Measurements from ENCODE around the gene FAAH.

The FAAH gene

GRCh38 chr1:46372431-46372830, 21.7 kb upstream of the FAAH start:
- POLR2A ChIA-PET, result no interaction called here
- Histone ChIP-seq H3K27ac (ENCODE audit: insufficient read depth in 1 of 2, low read depth in 1 of 2, low read length in 2 of 2, poor library complexity in 1 of 2, severe bottlenecking in 2 of 2) (no peak overlapping the region), H3K9me3 (ENCODE audit: control extremely low read depth in 1 of 5, control insufficient read depth in 4 of 5, insufficient read depth in 2 of 5, low read depth in 1 of 5, low read length in 4 of 5) (no peaks in the 10 kb centered on the region), H3K4me1 (ENCODE audit: control extremely low read depth in 1 of 4, control insufficient read depth in 4 of 4, insufficient read depth in 4 of 4, low read length in 3 of 4) (peaks cover 0 to 18% (median 0%) of the 10 kb centered on the region in 4 experiments), H3K4me3 (ENCODE audit: control insufficient read depth in 1 of 7, extremely low read depth in 1 of 7, insufficient read depth in 4 of 7, low read depth in 2 of 7, low read length in 6 of 7) (no peak overlapping the region), H3K36me3 (ENCODE audit: control insufficient read depth in 4 of 4, insufficient read depth in 4 of 4, low read length in 3 of 4) (peaks cover 2 to 13% (median 3%) of the 10 kb centered on the region in 4 experiments), H3K27me3 (replicated peaks in 2 of 5; ENCODE audit: control insufficient read depth in 4 of 5, insufficient read depth in 5 of 5, low read length in 4 of 5) (no peaks in the 10 kb centered on the region)
- no peak for DNase-seq
- CTCF ChIA-PET, result interaction anchor here (1.2 kb wide), 1 partner anchor 21 kb away, joined by 3 read pairs; no protein-coding TSS in a partner anchor
- WGBS (ENCODE audit: insufficient coverage), result 100% methylated on average over 1 of the region's 1 CpG

- no peak for DNase-seq
- CTCF ChIA-PET, result interaction anchor here (0.7 kb wide), 1 partner anchor 21 kb away, joined by 3 read pairs; no protein-coding TSS in a partner anchor
- H3K9me3 ChIP-seq (ENCODE audit: control extremely low read depth in 1 of 5, control insufficient read depth in 4 of 5, insufficient read depth in 2 of 5, low read depth in 1 of 5, low read length in 4 of 5), result peaks cover 0 to 8% (median 4%) of the 10 kb centered on the region in 5 experiments
These were observed 14.1 kb upstream of the FAAH start for GRCh38 chr1:46379996-46380395.

GRCh38 chr1:46380508-46380907, 13.6 kb upstream of the FAAH start:
- CTCF ChIA-PET, result interaction anchor here (0.7 kb wide), 1 partner anchor 22 kb away, joined by 3 read pairs; no protein-coding TSS in a partner anchor
- POLR2A ChIA-PET, result no interaction called here
- Histone ChIP-seq H3K36me3 (ENCODE audit: control insufficient read depth in 4 of 4, insufficient read depth in 4 of 4, low read length in 3 of 4) (no peaks in the 10 kb centered on the region), H3K27me3 (replicated peaks in 2 of 5; ENCODE audit: control insufficient read depth in 4 of 5, insufficient read depth in 5 of 5, low read length in 4 of 5) (no peaks in the 10 kb centered on the region), H3K4me1 (ENCODE audit: control extremely low read depth in 1 of 4, control insufficient read depth in 4 of 4, insufficient read depth in 4 of 4, low read length in 3 of 4) (no peaks in the 10 kb centered on the region), H3K4me3 (ENCODE audit: control insufficient read depth in 1 of 7, extremely low read depth in 1 of 7, insufficient read depth in 4 of 7, low read depth in 2 of 7, low read length in 6 of 7) (no peak overlapping the region), H3K27ac (ENCODE audit: insufficient read depth in 1 of 2, low read depth in 1 of 2, low read length in 2 of 2, poor library complexity in 1 of 2, severe bottlenecking in 2 of 2) (no peak overlapping the region), H3K9me3 (ENCODE audit: control extremely low read depth in 1 of 5, control insufficient read depth in 4 of 5, insufficient read depth in 2 of 5, low read depth in 1 of 5, low read length in 4 of 5) (peaks cover 0 to 8% (median 4%) of the 10 kb centered on the region in 5 experiments)
- no peak for DNase-seq

More at GRCh38 chr1:46379996-46380395, 14.1 kb upstream of the FAAH start:
- Histone ChIP-seq H3K36me3 (ENCODE audit: control insufficient read depth in 4 of 4, insufficient read depth in 4 of 4, low read length in 3 of 4) (no peaks in the 10 kb centered on the region), H3K27me3 (replicated peaks in 2 of 5; ENCODE audit: control insufficient read depth in 4 of 5, insufficient read depth in 5 of 5, low read length in 4 of 5) (no peaks in the 10 kb centered on the region), H3K4me3 (ENCODE audit: control insufficient read depth in 1 of 7, extremely low read depth in 1 of 7, insufficient read depth in 4 of 7, low read depth in 2 of 7, low read length in 6 of 7) (no peak overlapping the region), H3K27ac (ENCODE audit: insufficient read depth in 1 of 2, low read depth in 1 of 2, low read length in 2 of 2, poor library complexity in 1 of 2, severe bottlenecking in 2 of 2) (no peak overlapping the region), H3K4me1 (ENCODE audit: control extremely low read depth in 1 of 4, control insufficient read depth in 4 of 4, insufficient read depth in 4 of 4, low read length in 3 of 4) (no peaks in the 10 kb centered on the region)
- POLR2A ChIA-PET, result no interaction called here
- no CpG with 5 or more reads among the region's 1 CpG for WGBS (ENCODE audit: insufficient coverage)

- CTCF ChIA-PET, result interaction anchor here (1.0 kb wide), 1 partner anchor 21 kb away, joined by 3 read pairs; no protein-coding TSS in a partner anchor
- 83% methylated on average over 11 of the region's 12 CpGs for WGBS (ENCODE audit: insufficient coverage)
- H3K4me1 ChIP-seq (ENCODE audit: control extremely low read depth in 1 of 4, control insufficient read depth in 4 of 4, insufficient read depth in 4 of 4, low read length in 3 of 4), result peaks cover 0 to 15% (median 7%) of the 10 kb centered on the region in 4 experiments
- H3K36me3 ChIP-seq (ENCODE audit: control insufficient read depth in 4 of 4, insufficient read depth in 4 of 4, low read length in 3 of 4), result no peaks in the 10 kb centered on the region
- H3K27me3 ChIP-seq (replicated peaks in 2 of 5; ENCODE audit: control insufficient read depth in 4 of 5, insufficient read depth in 5 of 5, low read length in 4 of 5), result peaks cover 0 to 14% (median 11%) of the 10 kb centered on the region in 5 experiments
- H3K9me3 ChIP-seq (ENCODE audit: control extremely low read depth in 1 of 5, control insufficient read depth in 4 of 5, insufficient read depth in 2 of 5, low read depth in 1 of 5, low read length in 4 of 5), result peaks cover 0 to 17% (median 16%) of the 10 kb centered on the region in 5 experiments
- no peak for DNase-seq
- H3K27ac ChIP-seq (ENCODE audit: insufficient read depth in 1 of 2, low read depth in 1 of 2, low read length in 2 of 2, poor library complexity in 1 of 2, severe bottlenecking in 2 of 2), result no peak overlapping the region
- H3K4me3 ChIP-seq (ENCODE audit: control insufficient read depth in 1 of 7, extremely low read depth in 1 of 7, insufficient read depth in 4 of 7, low read depth in 2 of 7, low read length in 6 of 7), result peak overlapping the region in 1 of 7 experiments; percentile 68
- POLR2A ChIA-PET, result no interaction called here
These were observed 607 bp upstream of the FAAH start for GRCh38 chr1:46393510-46393909.

- CTCF ChIA-PET, result no interaction called here
- no peaks in the 10 kb centered on the region for H3K36me3 ChIP-seq (ENCODE audit: control insufficient read depth in 4 of 4, insufficient read depth in 4 of 4, low read length in 3 of 4)
- no peak overlapping the region for H3K27ac ChIP-seq (ENCODE audit: insufficient read depth in 1 of 2, low read depth in 1 of 2, low read length in 2 of 2, poor library complexity in 1 of 2, severe bottlenecking in 2 of 2)
- H3K9me3 ChIP-seq (ENCODE audit: control extremely low read depth in 1 of 5, control insufficient read depth in 4 of 5, insufficient read depth in 2 of 5, low read depth in 1 of 5, low read length in 4 of 5), result peaks cover 0 to 17% (median 16%) of the 10 kb centered on the region in 5 experiments
- 88% methylated on average over 12 of the region's 17 CpGs for WGBS (ENCODE audit: insufficient coverage)
- H3K4me3 ChIP-seq (ENCODE audit: control insufficient read depth in 1 of 7, extremely low read depth in 1 of 7, insufficient read depth in 4 of 7, low read depth in 2 of 7, low read length in 6 of 7), result peak overlapping the region in 5 of 7 experiments; percentile 47 to 72 (median 67)
- DNase-seq, result no peak
- H3K27me3 ChIP-seq (replicated peaks in 2 of 5; ENCODE audit: control insufficient read depth in 4 of 5, insufficient read depth in 5 of 5, low read length in 4 of 5), result peaks cover 0 to 14% (median 11%) of the 10 kb centered on the region in 5 experiments
- POLR2A ChIA-PET, result no interaction called here
- peaks cover 0 to 25% (median 12%) of the 10 kb centered on the region in 4 experiments for H3K4me1 ChIP-seq (ENCODE audit: control extremely low read depth in 1 of 4, control insufficient read depth in 4 of 4, insufficient read depth in 4 of 4, low read length in 3 of 4)
These were observed 852 bp downstream of the FAAH start for GRCh38 chr1:46394872-46395465.

GRCh38 chr1:46396441-46397398, 2.6 kb downstream of the FAAH start:
- Histone ChIP-seq H3K4me1 (ENCODE audit: control extremely low read depth in 1 of 4, control insufficient read depth in 4 of 4, insufficient read depth in 4 of 4, low read length in 3 of 4) (peaks cover 0 to 25% (median 12%) of the 10 kb centered on the region in 4 experiments), H3K36me3 (ENCODE audit: control insufficient read depth in 4 of 4, insufficient read depth in 4 of 4, low read length in 3 of 4) (no peaks in the 10 kb centered on the region), H3K4me3 (ENCODE audit: control insufficient read depth in 1 of 7, extremely low read depth in 1 of 7, insufficient read depth in 4 of 7, low read depth in 2 of 7, low read length in 6 of 7) (no peak overlapping the region), H3K9me3 (ENCODE audit: control extremely low read depth in 1 of 5, control insufficient read depth in 4 of 5, insufficient read depth in 2 of 5, low read depth in 1 of 5, low read length in 4 of 5) (peaks cover 0 to 17% (median 16%) of the 10 kb centered on the region in 5 experiments), H3K27me3 (replicated peaks in 2 of 5; ENCODE audit: control insufficient read depth in 4 of 5, insufficient read depth in 5 of 5, low read length in 4 of 5) (peaks cover 0 to 14% (median 11%) of the 10 kb centered on the region in 5 experiments), H3K27ac (ENCODE audit: insufficient read depth in 1 of 2, low read depth in 1 of 2, low read length in 2 of 2, poor library complexity in 1 of 2, severe bottlenecking in 2 of 2) (no peak overlapping the region)
- DNase-seq, result no peak
- ChIA-PET CTCF (no interaction called here), POLR2A (no interaction called here)
- WGBS (ENCODE audit: insufficient coverage), result 86% methylated on average over 7 of the region's 10 CpGs
